Peyer's patch (tissue), 4 donors: Measurements from ENCODE around the gene DYNLL1.

Experiments used
- CTCF ChIP-seq, 6 experiments: fragments of 450-650 bp in 4 of 6; fragments of 200-600 bp in 2 of 6; sonication (generic) in 1 of 6; IDR thresholded peaks; one replicate each; pipeline ENCODE4 v1.5.1; 2017 to 2019; ENCODE audit warnings: antibody characterized with exemption in 6 of 6, mild to moderate bottlenecking in 3 of 6, moderate library complexity in 1 of 6
- POLR2A ChIP-seq, 2 donors: fragments of 450-650 bp; IDR thresholded peaks; one replicate each; pipeline ENCODE4 v1.5.1; 2017; ENCODE audit warnings: antibody characterized with exemption in 2 of 2, mild to moderate bottlenecking in 2 of 2, moderate library complexity in 2 of 2

- TF ChIP-seq CTCF (IDR thresholded peaks at IDR 0.05) (no peak), POLR2A (IDR thresholded peaks at IDR 0.05) (no peak)
Observed at GRCh38 chr12:120485961-120486881, 9.7 kb upstream of the DYNLL1 start.
